HuH-7 (cell line): ENCODE results near the gene ARHGAP32.

Source experiments
- DNase-seq: peaks from one replicate; pipeline ENCODE4 v3.0.0; 2011; ENCODE audit warnings: low spot score

The ARHGAP32 gene

DNA sequence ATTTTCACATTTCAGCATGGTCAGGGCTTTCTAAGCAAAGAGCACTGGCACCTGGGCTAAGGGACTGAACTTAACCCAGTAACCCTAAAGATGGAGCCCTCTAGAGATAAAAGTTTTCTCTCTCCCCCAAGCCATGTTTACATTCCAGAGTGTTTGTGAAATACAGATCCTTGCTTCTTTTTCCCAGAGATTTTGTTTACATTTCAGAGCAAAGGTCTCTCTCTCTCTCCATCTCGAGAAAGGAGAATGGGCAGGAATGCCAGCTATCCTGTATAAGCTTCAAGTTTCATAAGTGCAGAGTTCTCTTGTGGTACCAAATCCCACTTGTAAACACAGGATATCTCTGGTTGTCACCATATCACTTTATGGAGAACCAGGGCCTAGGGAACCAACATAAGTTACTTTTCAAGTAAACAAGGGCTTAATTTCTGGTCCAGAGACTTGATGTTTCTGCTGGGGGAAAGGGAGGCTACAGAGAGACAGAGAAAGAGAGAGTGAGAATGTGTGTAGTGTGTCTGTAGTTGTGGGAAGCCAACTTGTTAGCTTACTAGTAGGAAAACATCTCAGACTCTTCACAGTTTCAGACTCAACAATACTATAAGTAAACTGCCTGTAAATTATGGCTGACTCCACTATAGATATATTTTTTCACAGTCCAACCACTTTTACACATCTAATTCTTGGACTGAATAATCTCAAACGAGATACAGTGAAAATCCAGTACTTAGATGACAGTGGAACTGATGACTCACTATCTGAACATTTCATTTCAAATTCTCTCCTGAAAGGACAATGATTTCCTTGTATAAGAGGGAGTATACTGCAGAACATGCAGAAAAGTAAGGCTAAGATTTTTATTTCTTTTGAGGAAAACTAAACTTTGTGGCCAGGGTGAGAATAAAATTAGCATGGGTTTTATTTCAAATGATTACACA, 76.2 kb downstream of the ARHGAP32 start:
- DNase-seq: peak; percentile 6

- DNase-seq: no peak
Observed at GRCh38 chr11:129109701-129110100, 82.4 kb downstream of the ARHGAP32 start.

- DNase-seq: no peak
Observed at GRCh38 chr11:129106788-129107187, 85.3 kb downstream of the ARHGAP32 start.

DNA sequence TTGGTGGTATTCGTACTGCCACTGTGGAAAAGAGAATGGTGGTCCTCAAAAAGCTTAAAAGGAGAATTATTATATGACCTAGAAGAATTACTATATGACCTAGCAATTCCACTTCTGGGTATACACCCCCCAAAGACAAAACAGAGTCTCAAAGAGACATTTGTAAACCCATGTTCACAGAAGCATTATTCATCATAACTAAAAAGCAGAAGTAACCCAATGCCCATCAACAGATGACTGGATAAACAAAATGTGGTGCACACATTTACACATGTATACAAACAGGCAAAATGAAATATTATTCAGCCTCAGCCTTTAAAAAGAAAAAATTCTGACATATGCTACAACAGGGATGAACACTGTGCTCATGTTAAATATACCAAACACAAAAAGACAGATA, 89.4 kb downstream of the ARHGAP32 start:
- DNase-seq: no peak

DNA sequence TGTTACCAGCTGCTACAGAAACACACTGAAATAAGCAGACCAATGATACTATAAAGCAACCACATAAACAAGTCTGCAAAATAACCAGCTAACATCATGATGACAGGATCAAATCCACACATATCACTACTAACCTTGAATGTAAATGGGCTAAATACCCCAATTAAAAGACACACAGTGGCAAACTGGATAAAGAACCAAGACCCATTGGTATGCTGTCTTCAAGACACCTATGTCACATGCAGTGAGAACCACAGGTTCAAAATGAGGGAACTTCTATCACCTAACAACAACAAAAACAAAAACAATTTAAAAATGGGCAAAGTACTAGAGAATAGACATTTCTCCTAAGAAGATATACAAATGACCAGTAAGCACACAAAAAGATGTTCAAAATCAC, 89.9 kb downstream of the ARHGAP32 start:
- DNase-seq: no peak

DNA sequence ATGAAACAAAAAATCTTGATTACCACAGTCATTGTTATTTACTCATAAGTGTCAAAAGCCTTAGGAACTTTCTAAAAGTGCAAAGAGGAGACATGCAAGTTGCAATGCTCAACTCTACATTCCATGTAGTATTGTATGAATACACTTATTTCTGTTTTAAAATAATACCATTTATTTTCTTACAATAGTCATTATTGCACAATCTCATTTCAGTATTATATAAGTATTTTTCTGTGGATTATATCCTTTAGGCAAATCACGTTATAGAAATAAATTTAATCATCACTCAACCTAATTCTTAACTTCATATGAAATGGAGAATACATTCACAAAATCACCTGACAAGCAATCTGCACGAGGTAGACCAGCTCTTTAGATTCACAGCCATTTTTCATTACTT, 98.8 kb downstream of the ARHGAP32 start:
- DNase-seq: no peak

DNA sequence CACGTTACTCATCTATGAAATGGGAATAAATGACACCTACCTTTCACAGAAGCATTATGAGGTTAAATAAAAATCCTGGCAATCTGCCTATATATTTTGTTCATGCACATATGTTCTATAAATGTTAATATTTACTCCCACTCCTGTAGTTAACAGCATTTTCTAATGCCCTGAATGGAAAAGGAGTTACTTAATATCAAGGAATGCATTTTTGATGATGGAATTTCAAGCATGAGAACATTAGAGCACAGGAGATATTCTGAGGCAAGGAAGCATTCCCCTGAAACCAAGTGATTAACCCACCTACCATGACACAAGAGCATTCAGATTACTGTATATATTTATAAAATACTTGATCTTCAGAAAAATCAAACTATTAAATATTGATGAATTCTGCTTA, 102.1 kb downstream of the ARHGAP32 start:
- no peak for DNase-seq

DNA sequence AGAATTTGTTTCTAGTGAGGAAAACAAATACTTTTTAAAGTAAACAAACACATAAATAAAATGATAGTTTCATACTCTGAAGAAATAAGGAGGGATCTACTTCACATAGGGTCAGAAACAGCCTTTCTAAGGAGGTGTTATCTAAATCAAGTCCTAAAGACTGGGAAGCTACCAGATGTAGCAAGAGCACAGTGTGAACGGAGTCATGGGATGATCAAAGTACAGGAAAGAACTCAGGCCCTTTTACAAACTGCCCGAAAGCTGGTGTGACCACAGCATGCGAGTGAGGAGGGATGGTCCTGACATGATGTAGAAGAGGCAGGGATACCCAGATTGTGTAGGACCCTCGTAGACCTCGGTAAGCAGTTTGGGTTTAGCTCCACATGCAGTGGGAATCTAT, 102.8 kb downstream of the ARHGAP32 start:
- no peak for DNase-seq

- no peak for DNase-seq
Observed at GRCh38 chr11:129086976-129087375, 105.1 kb downstream of the ARHGAP32 start.

- no peak for DNase-seq
Observed at GRCh38 chr11:129077191-129077590, 114.9 kb downstream of the ARHGAP32 start.

GRCh38 chr11:129075757-129076156, 116.4 kb downstream of the ARHGAP32 start:
- DNase-seq: no peak

- DNase-seq: no peak
Observed at GRCh38 chr11:129067454-129067853, 124.7 kb downstream of the ARHGAP32 start.

GRCh38 chr11:129066229-129066628, 125.9 kb downstream of the ARHGAP32 start:
- no peak for DNase-seq

DNA sequence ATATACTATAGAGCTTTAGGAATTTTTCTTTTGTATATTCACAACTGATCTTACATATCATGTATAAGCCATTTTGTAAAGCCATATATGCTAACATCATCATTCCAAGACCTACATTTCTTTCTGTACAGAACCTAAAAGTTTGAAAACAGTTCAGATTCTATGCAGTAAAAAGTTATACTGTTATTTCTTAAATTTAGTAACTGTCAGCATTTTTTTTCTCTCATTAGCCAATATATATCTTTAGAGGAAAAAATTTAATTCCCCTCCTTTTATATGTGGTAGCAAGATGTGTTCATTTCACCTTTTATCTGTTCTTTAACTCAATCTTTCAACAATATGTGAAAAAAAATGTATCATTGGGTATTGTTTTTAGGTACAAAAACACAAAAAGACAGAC, 129.0 kb downstream of the ARHGAP32 start:
- no peak for DNase-seq

DNA sequence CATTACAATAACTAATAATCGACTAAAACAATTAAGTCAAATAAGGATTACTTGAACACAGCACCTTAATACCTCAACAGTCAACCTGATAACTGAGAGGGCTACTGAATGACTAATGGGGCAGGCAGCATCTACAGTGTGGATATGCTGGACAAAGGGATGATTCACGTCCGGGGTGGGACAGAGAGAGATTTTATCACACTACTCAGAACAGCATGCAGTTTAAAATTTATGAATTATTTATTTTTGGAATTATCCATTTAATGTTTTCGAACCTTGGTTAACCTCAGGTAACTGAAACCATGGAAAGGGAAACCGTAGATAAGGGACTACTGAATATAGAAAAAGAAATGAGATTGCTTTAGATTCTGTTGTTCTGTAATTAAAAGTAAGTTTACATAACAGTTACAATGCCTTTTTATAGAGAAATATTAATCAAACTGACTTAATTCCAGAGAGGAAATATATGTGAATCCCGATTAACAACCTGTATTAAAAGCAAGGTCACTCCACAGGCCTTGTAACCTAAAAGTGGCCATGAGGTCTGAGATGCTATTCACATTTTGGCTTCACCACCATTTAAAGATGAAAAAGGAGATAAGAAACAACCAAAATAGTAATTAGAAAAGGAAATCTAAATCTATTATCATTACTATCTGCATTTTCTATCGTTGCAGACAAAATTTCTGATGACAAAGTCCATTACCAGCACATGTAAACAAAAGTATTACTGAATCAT, 130.5 kb downstream of the ARHGAP32 start:
- no peak for DNase-seq

DNA sequence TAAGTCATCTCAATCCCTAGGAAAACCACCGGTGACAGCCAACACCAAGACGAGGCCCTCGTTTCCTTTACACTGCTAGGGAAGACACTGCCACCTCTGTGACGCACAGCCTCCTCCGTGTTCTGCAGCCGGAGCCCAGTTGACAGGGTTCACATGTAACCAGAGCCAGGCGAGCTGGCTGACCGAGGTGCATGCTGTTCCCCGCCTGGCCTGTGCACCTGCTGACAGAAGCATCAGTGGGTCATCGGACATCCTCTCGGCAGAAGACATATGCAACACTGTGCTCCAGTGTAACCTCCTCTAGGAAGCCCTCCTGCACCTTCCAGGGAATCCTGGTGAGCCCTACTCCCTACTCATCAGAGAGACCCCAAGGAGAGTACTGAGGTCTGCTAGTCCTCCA, 135.2 kb downstream of the ARHGAP32 start:
- DNase-seq: no peak

GRCh38 chr11:129055196-129055595, 136.9 kb downstream of the ARHGAP32 start:
- DNase-seq: no peak

DNA sequence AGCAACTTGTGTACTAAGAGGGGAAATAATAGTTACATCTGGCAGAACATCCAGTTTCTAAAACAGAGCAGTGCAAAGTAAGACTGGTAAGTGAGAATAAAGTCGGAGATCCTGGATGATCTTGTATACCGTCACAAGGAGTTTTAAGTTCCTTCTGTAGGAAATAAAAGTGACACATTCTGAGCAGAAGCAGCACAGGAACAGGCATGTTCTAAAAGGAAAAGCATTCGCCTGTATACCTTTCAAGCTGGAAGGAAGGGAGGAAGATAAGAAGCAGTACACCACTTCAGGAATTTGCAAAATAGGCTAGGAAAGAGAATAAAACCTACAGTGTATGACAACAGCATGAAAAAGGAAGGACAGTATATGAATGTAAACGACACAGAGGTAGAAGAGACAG, 143.2 kb downstream of the ARHGAP32 start:
- no peak for DNase-seq

DNA sequence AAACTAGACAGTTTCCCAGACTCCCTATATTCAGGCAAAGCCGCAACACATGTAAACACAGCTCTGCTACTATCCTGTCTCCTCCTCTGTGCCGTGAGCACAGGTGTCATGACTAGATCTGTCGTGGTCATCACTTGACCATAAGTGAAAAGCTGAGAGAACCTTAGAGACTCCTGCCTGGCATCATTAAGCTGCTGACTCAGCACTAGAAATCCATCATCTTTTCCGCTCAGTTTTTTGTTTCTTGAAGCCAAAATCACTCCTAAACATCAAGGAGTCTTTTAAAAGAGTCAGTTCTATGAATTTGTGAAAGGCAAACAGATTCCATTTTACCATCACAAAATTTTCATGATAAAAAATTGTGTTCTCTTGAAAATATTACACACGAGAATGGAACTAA, 147.0 kb downstream of the ARHGAP32 start:
- no peak for DNase-seq

DNA sequence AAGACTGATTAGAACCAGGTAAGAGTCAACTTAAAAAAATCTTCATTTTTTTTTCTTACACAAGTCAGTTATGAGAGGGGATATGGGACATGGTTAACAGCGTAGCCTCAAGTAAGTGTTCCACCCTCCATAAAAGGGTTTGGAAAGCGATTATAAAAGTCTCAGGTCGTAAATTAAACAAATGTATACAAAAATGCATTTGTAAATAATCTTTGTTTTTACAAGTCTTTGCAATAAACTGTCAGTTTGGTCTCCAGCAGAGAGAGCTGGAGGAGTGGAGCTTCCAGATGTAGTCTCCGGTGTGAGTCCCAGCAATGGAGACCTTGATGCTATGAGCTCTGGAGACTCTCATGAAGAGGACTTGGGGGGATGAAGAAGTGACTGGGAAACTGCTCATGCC, 149.6 kb downstream of the ARHGAP32 start:
- DNase-seq: no peak

DNA sequence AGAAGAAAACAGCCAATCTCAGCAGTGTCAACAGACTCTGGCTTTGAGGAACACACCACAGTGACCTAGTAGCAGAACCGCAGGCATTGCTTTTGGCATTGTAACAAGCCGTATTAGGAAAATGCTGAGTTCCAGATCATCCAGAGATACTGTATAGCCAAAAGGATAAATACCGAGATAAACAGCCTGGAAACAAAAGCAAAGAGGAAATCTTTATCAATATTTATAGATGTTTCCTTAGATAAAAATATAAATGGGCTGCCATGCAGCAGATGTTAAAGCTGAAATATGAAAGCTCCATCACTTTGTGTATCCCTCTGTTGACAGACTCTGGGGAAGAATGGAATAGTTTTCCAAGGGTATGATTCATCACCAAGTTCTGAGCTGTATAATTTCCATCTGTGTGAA, 150.5 kb downstream of the ARHGAP32 start:
- no peak for DNase-seq

- DNase-seq: no peak
Observed at GRCh38 chr11:129040934-129041333, 151.2 kb downstream of the ARHGAP32 start.

- no peak for DNase-seq
Observed at GRCh38 chr11:129035244-129035643, 156.9 kb downstream of the ARHGAP32 start.
